Panc1 (cell line): Measurements from ENCODE around the gene ATP2B2. TPM values are rescaled to one million over a fixed set of nuclear protein-coding genes. Genes with fewer than 3 reads are reported as not detected.
"Not testable (repeated sequence)": the region's sequence is repeated elsewhere in the genome, so short reads cannot be mapped to it uniquely, and the experiment has no call there.

Experiments
- ATAC-seq: fragments of 200-7000 bp; cut with Tn5 transposase; 2 replicates; pipeline ENCODE4 v1.9.1; 2020; ENCODE audit warnings: mild to moderate bottlenecking, moderate library complexity
- BruUV-seq: library from RNA; stranded (reverse); fragments of 400-500 nt; replicated peaks from 2 replicates; lab custom pipeline; 2021; lab: Mats Ljungman, UMichigan
- CTCF ChIA-PET: fragments of 300-600 bp; sonication (Branson Sonifier 250); formaldehyde crosslinking; loops from one replicate; lab custom pipeline; 2022; ENCODE audit warnings: antibody characterized with exemption; lab: Charles Lee
- POLR2A ChIA-PET: fragments of 300-600 bp; sonication (Branson Sonifier 250); formaldehyde crosslinking; loops from one replicate; lab custom pipeline; 2022; ENCODE audit warnings: antibody characterized with exemption; lab: Charles Lee
- DNase-seq: peaks from one replicate; pipeline ENCODE4 v3.0.0-alpha.2; 2010; ENCODE audit warnings: low read depth, low spot score
- H3K27ac ChIP-seq: 2 replicates; pipeline ENCODE4 v1.5.1; 2011; ENCODE audit warnings: mild to moderate bottlenecking, low read length, inconsistent platforms
- H3K27me3 ChIP-seq: fragments of 200-500 bp; sonication (Bioruptor generic); 2 replicates; pipeline ENCODE4 v1.6.0; 2014; ENCODE audit warnings: low read length, inconsistent platforms; ENCODE audit not compliant: control insufficient read depth, insufficient read depth
- H3K36me3 ChIP-seq: fragments of 200-500 bp; sonication (Bioruptor generic); 2 replicates; pipeline ENCODE4 v1.5.1; 2014; ENCODE audit warnings: inconsistent platforms, mild to moderate bottlenecking, low read length, moderate library complexity; ENCODE audit not compliant: control insufficient read depth, insufficient read depth
- H3K4me1 ChIP-seq: 2 replicates; pipeline ENCODE4 v1.5.1; 2011; ENCODE audit warnings: inconsistent platforms, mild to moderate bottlenecking, low read length, moderate library complexity; ENCODE audit not compliant: control insufficient read depth, insufficient read depth
- H3K4me3 ChIP-seq, 2 experiments: 2 replicates each; pipeline ENCODE4 v1.5.1; 2011 to 2012; ENCODE audit warnings: low read depth in 2 of 2, low read length in 2 of 2, mild to moderate bottlenecking in 2 of 2, inconsistent platforms in 1 of 2, moderate library complexity in 1 of 2
- H3K9me3 ChIP-seq: fragments of 200-500 bp; sonication (Bioruptor generic); 2 replicates; pipeline ENCODE4 v1.5.1; 2014; ENCODE audit warnings: low read depth, mild to moderate bottlenecking, inconsistent platforms, low read length, moderate library complexity; ENCODE audit not compliant: control insufficient read depth, insufficient read depth
- POLR2AphosphoS5 ChIP-seq: IDR thresholded peaks from 2 replicates; pipeline ENCODE4 v1.6.1; 2012; ENCODE audit warnings: mild to moderate bottlenecking, low read depth, low read length, moderate library complexity
- SIN3A ChIP-seq: IDR thresholded peaks from 2 replicates; pipeline ENCODE4 v1.6.1; 2012; ENCODE audit warnings: low read depth, mild to moderate bottlenecking, low read length, moderate library complexity, borderline replicate concordance; ENCODE audit not compliant: insufficient read depth
- TCF7L2 ChIP-seq: IDR thresholded peaks from 2 replicates; pipeline ENCODE4 v1.6.1; 2011; ENCODE audit warnings: mild to moderate bottlenecking, low read depth, low read length, inconsistent platforms
- in situ Hi-C: cut with HindIII; loops from 2 replicates; pipeline ENCODE4 v1.10.0; 2016; ENCODE audit warnings: low sequenced_read_pairs, low pct_unique_long_range_greater_than_20kb
- intact Hi-C: fragments of 100-400 bp; cut with micrococcal nuclease; formaldehyde crosslinking; loops from one replicate; pipeline ENCODE4 v1.10.0; 2022; ENCODE audit not compliant: unreplicated experiment
- total RNA-seq: library from RNA; stranded (reverse); gene quantifications from one replicate; pipeline ENCODE4 v1.2.1, GENCODE V29; 2021; ENCODE audit not compliant: unreplicated experiment
- TF ChIP-seq, protein P1 (sequence below), 2 experiments: IDR thresholded peaks; 2 replicates each; pipeline ENCODE4 v1.6.1; 2011 to 2012; ENCODE audit warnings: low read depth in 2 of 2, control low read depth in 1 of 2, low read length in 1 of 2, mild to moderate bottlenecking in 1 of 2, moderate library complexity in 1 of 2; ENCODE audit not compliant: insufficient read depth in 1 of 2
- TF ChIP-seq, protein P2 (sequence below): fragments of 450-650 bp; IDR thresholded peaks from 2 replicates; pipeline ENCODE4 v1.5.1; 2017; ENCODE audit warnings: mild to moderate bottlenecking

The ATP2B2 gene
- total RNA-seq, 1 experiment from 2014 or later: not detected

DNA sequence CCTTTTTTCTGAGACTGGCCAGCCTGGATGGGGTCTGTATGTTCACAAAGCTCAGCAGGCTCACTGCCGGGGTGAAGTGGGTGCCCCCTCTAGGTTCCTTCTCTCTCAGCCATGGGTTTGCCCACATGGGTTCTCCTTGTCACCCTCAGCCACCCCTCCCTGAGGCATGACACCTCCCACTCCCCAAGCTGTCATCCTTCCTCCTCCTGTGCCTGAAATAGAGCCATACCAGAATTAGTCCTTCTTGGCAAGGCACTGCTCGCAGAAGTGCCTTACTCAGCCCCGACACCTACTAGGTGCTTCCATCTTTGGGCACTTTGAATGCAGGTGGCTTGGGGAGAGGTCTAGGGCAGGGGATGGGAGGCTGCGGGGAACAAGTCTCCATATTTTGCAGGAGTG, 121.5 kb downstream of the ATP2B2 start:
- Histone ChIP-seq H3K27ac (no peak overlapping the region), H3K4me1 (no peaks in the 10 kb centered on the region), H3K36me3 (no peaks in the 10 kb centered on the region), H3K9me3 (no peaks in the 10 kb centered on the region), H3K27me3 (no peaks in the 10 kb centered on the region), H3K4me3 (no peak overlapping the region)
- TF ChIP-seq TCF7L2: no peak
- no peak for TF ChIP-seq POLR2AphosphoS5
- TF ChIP-seq SIN3A: no peak
- TF ChIP-seq, protein P1, sequence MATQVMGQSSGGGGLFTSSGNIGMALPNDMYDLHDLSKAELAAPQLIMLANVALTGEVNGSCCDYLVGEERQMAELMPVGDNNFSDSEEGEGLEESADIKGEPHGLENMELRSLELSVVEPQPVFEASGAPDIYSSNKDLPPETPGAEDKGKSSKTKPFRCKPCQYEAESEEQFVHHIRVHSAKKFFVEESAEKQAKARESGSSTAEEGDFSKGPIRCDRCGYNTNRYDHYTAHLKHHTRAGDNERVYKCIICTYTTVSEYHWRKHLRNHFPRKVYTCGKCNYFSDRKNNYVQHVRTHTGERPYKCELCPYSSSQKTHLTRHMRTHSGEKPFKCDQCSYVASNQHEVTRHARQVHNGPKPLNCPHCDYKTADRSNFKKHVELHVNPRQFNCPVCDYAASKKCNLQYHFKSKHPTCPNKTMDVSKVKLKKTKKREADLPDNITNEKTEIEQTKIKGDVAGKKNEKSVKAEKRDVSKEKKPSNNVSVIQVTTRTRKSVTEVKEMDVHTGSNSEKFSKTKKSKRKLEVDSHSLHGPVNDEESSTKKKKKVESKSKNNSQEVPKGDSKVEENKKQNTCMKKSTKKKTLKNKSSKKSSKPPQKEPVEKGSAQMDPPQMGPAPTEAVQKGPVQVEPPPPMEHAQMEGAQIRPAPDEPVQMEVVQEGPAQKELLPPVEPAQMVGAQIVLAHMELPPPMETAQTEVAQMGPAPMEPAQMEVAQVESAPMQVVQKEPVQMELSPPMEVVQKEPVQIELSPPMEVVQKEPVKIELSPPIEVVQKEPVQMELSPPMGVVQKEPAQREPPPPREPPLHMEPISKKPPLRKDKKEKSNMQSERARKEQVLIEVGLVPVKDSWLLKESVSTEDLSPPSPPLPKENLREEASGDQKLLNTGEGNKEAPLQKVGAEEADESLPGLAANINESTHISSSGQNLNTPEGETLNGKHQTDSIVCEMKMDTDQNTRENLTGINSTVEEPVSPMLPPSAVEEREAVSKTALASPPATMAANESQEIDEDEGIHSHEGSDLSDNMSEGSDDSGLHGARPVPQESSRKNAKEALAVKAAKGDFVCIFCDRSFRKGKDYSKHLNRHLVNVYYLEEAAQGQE (IDR thresholded peaks at IDR 0.05; ENCODE audit: insufficient read depth in 1 of 2, low read depth in 2 of 2, low read length in 1 of 2): no peak
- TF ChIP-seq, protein P2, sequence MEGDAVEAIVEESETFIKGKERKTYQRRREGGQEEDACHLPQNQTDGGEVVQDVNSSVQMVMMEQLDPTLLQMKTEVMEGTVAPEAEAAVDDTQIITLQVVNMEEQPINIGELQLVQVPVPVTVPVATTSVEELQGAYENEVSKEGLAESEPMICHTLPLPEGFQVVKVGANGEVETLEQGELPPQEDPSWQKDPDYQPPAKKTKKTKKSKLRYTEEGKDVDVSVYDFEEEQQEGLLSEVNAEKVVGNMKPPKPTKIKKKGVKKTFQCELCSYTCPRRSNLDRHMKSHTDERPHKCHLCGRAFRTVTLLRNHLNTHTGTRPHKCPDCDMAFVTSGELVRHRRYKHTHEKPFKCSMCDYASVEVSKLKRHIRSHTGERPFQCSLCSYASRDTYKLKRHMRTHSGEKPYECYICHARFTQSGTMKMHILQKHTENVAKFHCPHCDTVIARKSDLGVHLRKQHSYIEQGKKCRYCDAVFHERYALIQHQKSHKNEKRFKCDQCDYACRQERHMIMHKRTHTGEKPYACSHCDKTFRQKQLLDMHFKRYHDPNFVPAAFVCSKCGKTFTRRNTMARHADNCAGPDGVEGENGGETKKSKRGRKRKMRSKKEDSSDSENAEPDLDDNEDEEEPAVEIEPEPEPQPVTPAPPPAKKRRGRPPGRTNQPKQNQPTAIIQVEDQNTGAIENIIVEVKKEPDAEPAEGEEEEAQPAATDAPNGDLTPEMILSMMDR: no peak
- intact Hi-C loops: no loop called here
- BruUV-seq: no TSS peak
- in situ Hi-C loops: no loop called here
- DNase-seq (no peak), ATAC-seq (no peak)
- ChIA-PET POLR2A (no interaction called here), CTCF (no interaction called here)

DNA sequence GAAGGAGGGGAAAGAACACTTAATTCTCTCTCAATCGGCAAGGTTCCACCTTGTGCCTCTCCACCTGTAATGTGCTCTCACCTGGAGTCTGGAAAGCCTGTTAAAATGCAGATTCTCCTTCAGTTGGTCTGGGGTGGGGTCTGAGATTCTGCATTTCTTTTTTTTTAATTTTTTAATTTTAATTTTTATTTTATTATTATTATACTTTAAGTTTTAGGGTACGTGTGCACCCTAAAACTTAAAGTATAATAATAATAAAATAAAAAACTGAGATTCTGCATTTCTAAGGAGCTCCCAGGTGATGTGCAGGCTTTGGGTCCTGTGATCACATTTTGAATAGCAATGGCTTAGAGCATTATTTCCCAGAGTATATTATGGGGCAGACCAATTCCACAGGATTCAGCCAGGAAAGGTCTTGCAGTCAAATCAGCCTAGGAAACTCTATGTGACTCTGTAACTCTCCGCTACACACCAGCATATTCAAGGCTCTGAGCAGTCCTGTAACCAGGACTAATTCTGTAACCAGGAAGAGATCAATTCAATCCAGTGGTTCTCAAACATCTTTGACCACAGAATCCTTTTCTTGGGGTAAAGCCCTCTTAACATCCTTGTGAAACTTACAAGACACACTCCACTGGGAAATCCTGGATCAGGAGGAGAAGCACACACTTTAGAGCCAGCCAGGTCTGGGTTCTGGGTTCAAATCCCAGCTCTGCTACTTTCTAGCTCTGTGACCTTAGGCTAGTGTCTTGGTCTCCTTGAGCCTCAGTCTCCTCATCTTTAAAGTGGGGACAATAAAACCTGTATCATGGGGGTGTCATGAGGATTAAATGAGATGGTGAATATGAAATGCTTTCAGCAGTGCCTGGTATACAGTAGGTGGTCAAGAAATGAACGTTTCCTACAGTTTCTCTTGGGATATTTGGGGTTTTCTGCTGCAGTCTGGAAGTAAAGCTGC, 122.2 kb downstream of the ATP2B2 start:
- Histone ChIP-seq H3K27ac (no peak overlapping the region), H3K4me1 (no peaks in the 10 kb centered on the region), H3K4me3 (no peak overlapping the region), H3K27me3 (no peaks in the 10 kb centered on the region), H3K9me3 (no peaks in the 10 kb centered on the region), H3K36me3 (no peaks in the 10 kb centered on the region)
- TF ChIP-seq, protein P1 (IDR thresholded peaks at IDR 0.05; ENCODE audit: insufficient read depth in 1 of 2, low read depth in 2 of 2, low read length in 1 of 2): no peak
- TF ChIP-seq POLR2AphosphoS5 (no peak), SIN3A (no peak), TCF7L2 (no peak)
- TF ChIP-seq, protein P2: no peak
- in situ Hi-C loops: no loop called here
- DNase-seq: no peak
- no TSS peak for BruUV-seq
- POLR2A ChIA-PET: no interaction called here
- CTCF ChIA-PET: no interaction called here
- intact Hi-C loops: no loop called here
- ATAC-seq: no peak

DNA sequence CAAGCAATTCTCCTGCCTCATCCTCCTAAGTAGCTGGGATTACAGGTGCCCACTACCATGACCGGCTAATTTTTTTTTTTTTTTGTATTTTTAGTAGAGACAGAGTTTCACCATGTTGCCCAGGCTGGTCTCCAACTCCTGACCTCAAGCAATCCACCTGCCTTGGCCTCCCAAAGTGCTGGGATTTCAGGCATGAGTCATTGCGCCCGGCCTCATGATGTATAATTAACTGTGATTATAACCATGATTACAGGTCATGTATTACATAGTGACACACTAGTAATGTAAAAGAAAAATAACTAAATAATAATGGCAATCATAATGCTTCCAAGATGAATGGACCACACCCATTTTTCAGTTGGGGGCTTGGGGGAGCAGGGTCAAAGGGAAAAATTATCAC, 122.9 kb downstream of the ATP2B2 start:
- H3K27me3 ChIP-seq, H3K27ac ChIP-seq, DNase-seq, BruUV-seq, CTCF ChIA-PET, H3K9me3 ChIP-seq, ATAC-seq, H3K4me1 ChIP-seq, H3K4me3 ChIP-seq, in situ Hi-C loops, POLR2A ChIA-PET, H3K36me3 ChIP-seq, intact Hi-C loops: not testable (repeated sequence)
